ENCODE results near the gene MED14.
"Not testable (repeated sequence)": the region's sequence is repeated elsewhere in the genome, so short reads cannot be mapped to it uniquely, and the experiment has no call there.

Gene MED14

DNA sequence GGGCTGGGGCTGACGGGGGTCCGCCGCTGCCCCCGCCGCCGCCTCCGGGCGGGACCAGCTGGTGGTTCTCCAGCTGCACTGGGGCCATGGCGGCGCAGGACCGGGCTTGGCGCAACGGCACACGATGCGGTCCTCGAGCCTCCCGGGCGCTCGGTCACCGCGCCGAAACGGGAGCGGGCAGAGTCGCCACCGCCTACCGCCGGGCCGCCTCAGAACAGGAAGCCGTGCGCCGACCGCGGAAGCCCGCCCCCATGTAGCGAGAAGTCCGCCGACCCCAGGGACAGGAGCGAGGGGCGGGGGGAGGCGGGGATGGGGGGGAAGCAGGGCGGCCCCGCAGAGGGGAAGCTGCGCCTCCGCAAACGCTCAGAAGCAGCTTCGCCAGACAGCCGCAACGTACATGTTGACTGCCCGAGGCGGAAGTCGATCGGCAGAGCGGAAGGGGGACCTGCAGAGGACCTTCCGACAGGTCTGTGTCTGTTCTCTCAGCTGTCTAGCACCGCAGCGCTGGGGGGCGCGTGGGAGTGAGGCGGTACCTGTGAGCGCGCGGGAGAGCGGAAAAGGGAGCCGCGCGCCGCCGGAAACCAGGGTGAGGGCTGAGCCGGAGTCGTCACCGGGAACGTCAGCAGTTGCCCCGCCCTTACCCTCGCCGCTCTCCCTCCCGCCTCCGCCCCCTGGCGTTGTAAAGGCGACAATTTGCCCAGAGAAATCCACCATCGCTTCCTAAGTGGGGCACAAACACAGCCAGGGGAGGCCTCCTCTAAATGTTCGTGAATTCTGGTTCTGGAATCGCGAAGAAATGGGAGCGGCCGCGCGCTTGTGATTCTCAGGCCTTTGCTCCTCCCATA lies at the start of gene MED14:
MED14 (minus strand) TSS at position 218 of the 845 bp plus-strand sequence; CDS start at position 88, 130 bp downstream.
- peak; percentile 92 to 97 for DNase-seq

DNA sequence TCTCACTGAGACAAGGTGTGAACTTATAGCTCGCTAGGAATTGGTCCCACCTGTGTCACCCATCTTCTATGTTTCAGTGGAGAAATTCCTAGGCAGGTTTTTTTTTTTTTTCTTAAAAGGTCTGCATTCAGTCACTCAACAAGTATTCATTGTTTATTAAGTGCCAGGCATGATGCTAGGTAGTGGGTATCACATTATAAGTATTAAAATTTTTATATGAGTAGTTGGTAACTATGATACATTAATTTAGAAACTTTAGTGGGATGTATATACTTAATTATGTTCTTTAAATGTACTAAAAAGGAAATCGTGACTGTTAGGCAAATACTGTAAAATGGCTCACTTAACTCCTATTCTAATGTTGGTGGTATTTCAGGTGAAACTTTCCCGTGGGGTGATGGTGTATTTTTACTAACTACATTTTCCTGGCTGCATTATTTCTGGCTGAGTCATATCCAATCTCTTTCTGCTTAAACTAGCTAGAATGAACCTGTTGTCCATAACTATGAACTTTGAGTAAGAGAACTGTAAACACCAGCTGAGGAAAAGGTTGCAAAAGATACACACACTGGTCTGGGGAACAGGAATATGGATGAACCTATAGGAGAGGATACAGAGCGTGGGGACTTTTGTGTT lies 49.3 kb upstream of the MED14 start:
- DNase-seq: no peak

DNA sequence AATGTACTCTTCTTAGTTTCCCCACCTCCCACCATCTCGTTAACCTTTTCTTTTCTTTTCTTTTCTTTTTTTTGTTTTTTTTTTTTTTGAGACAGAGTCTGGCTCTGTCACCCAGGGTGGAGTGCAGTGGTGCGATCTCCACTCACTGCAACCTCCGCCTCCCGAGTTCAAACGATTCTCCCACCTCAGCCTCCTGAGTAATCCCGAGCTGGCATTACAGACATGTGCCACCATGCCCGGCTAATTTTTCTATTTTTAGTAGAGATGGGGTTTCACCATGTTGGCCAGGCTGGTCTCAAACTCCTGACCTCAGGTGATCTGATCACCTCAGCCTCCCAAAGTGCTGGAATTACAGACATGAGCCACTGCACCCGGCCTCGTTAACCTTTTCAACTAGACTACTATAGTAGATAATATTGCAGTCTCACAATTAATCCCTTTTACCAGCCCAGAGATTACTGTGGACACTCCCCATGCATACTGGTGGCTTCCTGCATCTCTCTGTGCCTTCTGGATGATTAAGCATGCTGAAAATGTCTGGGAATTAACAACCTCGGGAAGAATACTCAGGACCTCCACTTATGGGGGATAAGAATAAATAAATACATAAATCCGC lies 47.4 kb upstream of the MED14 start:
- not testable (repeated sequence) for DNase-seq

DNA sequence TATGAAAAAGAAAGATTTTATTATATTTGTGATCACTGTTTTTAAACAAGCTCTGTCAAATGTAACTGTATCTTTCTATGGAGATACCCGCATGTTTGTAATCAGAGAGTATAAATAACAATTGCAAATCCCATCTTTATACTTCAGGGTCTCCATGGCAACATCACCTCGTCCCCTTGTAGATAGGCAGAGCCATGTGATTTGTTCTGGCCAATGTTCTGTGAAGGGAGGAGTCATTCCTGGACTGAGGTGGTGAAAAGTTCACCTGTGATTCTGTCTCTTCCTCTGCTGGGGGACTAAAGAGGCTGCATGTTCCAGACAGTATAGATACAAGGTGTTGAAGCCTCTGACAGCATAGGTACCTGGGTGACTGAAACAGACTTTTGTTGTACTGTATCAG lies 45.6 kb upstream of the MED14 start:
- DNase-seq: no peak

DNA sequence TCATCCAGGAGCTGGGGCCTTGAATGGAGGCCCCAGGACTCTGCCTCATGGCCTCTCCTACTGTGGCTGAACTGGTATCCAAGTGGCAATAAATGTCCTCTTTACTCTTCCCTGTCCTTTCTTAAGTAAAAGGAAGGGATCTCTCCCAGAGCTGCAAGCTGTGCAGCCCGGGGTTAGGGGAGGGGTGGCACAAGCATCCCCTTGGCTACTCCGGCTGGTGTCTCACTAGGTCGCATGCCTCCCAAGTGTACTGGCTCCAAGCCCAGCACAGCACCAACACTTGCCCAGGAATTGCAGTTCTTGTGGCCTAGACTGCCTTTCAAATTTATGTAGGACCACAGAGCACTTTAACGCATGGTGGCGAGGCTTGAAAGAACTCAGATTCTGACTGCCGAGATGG lies 44.7 kb upstream of the MED14 start:
- no peak for DNase-seq

DNA sequence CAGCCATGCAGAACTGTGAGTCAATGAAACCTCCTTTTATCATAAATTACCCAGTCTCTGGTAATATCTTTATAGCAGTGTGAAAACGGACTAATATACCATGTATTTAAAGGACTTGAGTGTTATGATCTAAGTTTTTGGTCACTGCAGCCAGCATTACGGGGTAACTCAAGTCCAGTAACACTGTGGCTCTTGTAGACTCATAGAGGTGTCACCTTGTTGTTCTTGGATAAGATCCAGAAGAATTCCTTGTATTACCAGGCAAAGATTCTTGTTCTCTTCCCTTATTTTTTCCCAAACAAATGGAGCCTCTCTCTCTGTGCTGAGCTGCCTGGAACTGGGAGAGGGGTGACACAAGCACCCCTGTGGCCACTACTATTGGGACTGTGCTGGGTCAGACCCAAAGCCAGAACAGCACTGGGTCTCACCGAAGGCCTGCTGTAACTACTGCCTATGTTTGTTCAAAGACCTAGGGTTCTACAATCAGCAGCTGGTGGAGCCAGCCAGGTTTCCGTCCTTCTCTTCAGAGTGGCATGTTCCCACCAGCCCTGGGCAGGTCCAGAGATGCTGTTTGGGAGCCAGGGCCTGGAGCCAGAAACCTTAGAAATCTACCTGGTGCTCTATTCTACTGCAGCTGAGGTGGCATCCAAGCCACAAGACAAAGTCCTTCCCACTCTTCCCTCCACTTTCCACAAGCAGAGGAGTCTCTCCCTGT lies 43.7 kb upstream of the MED14 start:
- no peak for DNase-seq

DNA sequence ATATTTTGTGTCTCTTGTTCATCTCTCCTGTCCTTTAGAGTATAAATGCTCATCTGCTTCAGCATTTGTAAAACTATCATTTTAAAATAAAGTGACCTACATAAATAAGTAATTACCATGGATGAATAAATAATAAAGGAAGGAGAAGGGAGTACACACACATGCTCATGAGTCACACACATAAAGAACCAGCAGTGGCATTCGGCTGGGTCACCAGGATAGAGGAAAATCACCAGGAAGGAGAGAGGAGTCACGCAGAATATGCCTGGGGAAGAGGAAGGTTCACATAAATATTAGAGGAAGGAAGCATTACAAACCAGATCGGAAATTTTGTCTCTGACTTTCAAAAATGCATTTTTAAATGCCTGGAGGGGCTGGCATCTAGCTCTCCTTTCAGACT lies 38.5 kb upstream of the MED14 start:
- no peak for DNase-seq

DNA sequence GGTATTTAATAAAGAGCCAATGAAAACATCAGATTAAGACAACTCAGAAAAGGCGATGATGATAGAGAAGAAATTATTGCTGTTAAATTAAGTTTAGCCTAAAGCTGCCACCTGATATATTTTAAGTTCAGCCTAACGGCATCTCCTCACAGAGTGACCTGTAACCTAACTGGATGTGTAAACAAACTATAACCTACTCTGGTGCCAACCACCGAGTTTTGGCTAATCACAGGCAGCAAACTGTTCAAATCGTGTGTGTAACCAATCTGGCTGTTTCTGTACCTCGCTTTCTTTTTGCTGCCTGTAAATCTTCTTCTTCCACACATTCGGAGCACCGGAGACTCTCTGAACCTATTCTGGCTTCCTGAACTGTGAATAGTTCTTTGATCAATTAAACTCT lies 37.8 kb upstream of the MED14 start:
- DNase-seq: no peak

DNA sequence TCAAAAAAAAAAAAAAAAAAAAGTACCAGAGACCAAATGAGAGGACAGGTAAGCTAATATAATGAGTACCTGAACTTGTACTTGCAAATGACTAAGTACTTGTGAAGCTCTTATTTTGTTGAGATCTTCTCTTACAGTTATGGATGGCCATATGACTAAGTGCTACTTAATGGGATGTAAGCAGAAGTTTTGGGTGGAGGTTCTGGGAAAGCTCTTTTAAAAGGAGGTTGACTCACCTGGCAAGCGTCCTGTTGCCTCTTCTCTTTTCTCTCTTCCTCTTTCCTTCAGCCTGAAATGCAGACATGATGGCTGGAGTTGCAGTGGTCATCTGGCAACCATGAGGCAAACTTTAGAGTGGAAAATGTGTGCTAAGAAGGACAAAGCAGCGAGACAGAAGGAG lies 36.9 kb upstream of the MED14 start:
- DNase-seq: no peak

DNA sequence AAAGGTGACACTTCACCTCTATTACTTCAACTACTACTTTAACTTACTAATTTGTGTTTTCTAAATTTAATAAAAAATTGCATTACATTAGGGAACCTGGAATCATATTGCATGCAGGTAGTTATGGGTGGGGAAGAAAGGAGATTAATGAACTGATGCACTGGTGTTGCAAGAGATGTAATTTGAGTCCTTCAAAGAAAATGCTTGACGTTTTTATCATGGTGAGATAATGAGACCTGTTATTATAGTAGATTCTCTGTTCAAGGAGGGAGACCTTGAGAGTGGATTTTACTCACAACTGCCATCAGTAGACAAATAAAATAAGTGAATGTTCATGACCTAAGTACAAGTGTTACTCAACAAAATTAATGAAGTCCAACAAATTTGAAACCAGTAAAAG lies 26.4 kb upstream of the MED14 start:
- DNase-seq: no peak

DNA sequence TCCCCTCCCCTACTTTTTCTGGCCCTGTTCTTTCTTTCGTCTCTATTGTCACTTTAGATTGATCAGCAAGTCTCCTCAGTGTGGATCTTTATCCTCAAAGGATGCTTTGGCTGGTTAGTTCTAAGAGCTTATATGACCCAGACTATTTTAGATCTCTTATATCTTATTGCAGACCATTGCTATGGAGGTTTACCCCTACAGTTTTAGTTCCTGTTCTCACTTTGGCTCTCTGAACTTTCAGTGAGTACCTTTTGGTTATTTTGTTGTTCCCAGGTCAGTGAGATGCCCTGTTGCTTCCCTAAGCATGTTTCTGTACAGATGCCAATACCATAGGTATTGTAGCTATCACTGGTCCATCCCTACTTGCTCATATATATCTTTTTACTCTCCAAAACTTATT lies 24.0 kb upstream of the MED14 start:
- no peak for DNase-seq

DNA sequence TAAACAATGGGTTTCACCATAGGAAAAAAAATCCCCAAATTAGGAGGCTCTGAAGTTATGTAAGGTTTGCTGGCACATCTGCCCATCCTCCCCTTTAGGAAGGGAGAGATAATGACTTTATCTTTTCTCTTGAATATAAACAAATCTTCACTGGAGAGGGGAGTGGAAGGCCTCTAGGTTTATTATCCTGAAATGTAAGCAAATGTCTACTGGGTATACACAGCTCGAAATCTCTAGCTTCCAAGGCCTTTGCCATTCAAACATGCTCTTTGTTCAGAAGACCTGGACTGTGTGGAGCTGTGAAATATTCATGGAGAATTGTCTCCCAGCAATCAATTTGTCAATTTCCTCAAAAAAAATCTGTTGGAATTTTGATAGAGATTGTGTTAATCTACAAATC lies 21.7 kb upstream of the MED14 start:
- DNase-seq: no peak

DNA sequence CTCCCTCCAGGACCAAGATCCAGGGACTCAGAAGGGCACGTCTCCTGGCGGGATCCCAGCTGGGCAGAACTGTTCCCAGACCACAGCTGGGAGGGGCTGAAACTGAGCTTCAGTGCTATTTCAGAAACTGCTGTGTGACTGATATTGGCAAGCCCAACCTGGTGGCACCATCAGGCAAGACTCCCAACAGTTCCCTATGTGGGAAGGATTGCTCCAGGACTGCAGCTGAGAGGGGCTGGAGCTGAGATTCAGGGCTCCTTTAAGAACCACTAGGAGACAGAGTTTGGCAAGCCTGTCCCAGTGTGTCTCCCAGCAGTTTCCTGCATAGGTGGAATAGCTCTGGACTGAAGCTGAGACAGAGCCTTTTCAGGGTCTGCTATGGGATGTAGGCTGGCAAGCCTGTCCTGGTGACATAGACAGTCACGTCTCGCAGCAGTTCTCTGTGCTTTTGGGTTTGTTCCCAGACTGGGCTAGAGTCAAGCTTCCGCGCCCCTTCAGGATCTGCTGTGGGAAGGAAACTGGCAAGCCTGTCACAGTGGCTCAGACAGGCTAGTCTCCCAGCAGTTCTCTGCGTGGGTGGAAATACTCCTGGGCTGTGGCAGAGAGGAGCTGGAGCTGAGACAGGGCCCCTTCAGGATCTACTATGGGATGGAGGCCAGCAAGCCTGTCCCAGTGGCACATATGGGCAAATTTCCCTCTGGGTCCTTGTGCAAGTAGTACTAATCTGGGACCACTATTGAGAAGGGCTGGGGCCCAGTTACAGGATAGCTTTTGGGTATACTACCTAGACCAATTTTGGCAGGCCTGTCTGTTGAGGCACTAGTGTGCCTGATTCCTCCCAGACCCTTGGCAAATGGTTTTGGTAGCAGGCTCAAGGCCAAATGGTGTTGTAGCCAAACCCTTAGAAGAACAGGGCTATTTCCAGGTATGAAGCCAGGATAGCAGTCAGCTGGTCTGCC lies 20.2 kb upstream of the MED14 start:
- DNase-seq: no peak

DNA sequence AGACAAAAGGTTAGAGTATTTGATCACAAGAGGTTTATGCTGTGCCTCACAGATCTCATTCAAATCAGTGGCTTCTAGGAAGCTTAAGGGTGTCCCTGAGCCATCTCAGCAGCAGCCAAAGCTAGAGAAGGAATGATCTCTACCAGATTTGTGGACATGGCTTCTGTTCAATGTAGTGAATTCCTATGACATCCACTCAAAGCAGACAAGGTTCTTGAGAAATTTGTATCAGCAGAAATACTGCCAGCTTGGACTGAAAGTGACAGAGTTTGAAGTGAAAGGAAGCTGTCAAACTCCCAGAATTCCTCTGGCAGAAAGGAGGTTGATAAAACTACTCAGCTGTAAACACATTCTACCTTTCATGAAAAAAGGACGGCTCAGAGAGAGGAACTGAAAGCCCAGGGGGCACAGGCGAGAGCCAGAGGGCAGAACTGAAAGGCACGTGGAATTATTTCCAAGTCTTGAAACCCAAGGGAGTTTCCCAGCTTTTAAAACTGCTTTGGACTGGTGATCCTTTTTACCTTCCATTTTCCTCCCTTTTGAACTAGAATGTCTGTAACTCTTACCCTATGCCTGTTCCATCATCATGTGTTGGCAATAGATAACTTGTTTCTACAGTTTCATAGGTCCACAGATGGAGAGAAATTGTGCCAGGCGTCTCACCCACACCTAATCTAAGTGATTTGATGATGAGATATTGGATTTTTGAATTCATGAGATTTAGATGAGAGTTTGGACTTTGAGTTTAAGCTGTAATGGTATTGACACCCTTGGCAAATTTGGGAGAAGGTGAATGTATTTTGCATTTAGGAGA lies 14.5 kb upstream of the MED14 start:
- no peak for DNase-seq

DNA sequence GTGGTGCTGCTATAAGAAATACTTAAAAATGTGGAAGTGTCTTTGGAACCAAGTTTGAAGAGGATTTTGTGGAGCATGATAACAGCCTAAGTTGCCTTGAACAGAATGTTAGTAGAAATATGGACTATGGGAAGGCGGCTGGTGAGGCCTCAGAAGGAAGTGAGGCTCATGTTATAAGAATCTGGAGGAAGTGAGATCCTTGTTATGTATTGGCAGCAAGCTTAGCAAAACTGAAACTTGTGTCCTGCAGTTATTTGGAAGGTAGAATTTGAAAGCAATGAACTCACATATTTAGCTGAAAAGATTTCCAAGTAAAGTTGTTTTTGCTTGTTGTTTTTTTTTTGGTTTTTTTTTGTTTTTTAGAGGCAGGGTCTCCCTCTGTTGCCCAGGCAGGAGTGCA lies 13.6 kb upstream of the MED14 start:
- no peak for DNase-seq

DNA sequence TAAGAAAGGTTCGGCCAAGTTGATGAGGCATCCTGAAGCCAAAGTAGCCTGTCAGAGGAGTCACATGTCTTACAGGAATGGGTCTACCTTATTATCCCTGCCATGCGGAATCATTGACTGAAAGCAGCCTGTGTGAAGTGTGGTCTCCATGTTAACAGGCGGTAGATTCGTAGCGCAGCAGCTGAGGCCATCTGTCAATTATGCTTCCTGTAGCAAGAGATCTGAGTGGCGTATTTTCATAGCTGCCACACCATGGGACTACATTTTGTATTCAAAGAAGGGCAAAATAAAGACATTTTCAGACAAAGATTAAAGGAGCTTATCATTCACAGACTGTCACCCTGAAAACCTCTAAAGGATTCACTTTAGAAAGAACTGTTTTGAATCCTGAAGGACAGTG lies 11.2 kb upstream of the MED14 start:
- DNase-seq: no peak

DNA sequence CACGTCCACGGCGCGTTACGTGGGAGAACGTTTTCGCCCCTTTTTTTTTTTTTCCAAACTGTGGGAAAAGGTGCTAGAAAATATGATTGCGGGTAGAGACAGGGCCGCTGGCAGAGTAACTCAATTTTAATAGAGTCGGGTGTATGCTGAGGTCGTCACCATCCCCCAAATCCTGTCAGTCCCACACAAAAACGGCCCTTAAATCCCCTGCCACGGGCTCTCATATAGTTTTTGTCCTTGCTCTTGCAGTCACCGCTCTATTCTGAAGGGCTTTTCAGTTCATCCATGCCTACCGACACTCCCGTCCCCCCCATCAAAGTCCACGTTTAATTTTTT lies 796 bp upstream of the MED14 start:
- DNase-seq: no peak

DNA sequence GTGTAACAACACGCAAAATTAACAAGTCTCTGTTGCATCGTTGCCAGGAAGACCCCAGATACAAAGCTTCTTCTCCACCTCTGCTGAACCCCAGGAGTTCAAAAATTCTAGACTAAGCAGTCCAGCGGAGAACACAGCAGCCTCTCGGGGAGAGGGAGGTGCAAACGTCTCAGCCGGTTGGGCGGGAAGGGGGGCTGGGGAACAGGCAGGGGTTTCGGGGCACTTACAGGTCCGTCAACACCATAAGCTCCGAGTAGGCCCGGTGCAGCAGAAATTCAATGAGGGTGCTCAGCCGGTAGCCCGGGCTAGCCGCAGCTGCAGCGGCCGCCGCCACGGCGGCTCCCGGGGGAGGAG lies 394 bp downstream of the MED14 start:
- peak in 1 of 2 experiments; percentile 75 for DNase-seq

DNA sequence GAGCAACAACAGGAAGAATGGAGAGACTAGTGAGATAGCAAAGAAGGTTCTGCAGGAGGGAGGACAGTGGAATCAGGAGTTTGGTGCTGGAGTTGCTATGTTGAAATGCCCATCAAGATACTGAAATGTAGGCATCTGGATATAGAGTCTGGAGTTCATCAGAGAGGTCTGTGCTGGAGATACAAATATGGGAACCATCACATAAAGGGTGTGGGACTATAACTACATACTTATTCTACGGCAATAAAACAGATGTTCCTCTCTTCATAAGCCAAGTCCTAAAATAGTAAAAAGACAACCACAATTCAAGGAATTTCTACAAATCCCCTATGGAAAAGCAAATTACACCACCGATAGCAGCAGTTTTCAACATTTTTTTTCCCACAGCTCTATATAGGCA lies 1.6 kb downstream of the MED14 start:
- DNase-seq: no peak

DNA sequence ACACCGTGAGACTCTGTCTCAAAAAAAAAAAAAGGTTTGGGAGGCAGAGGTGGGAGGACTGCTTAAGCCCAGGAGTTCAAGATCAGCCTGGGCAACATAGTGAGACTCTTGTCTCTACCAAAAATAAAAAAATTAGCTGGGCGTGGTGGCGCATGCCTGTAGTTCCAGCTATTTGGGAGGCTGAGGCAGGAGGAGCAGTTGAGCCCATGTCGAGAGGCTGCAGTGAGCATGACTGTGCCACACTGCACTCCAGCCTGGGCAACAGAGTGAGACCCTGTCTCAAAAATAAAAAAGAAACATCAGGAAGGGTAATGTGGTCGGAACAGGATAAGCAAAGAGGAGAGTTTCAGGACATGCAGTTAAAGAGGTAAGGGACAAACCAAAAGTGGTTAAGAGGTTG lies 2.8 kb downstream of the MED14 start:
- DNase-seq: not testable (repeated sequence)

All from NCI-H526 (cell line).